ENCODE data around the gene WFDC9. TPM values are rescaled to one million over a fixed set of nuclear protein-coding genes. Genes with fewer than 3 reads are reported as not detected.
"Not testable (repeated sequence)": the region's sequence is repeated elsewhere in the genome, so short reads cannot be mapped to it uniquely, and the experiment has no call there.

Gene WFDC9
- total RNA-seq, 1 experiment from 2014 or later = not detected

GRCh38 chr20:45588800-45589199, 42.3 kb downstream of the WFDC9 start:
- ChIA-PET CTCF (interaction anchor here (1.2 to 1.6 kb wide), 2 partner anchors 40 to 106 kb away, joined by 3 to 5 read pairs; partner anchors contain the start of gene WFDC10A), POLR2A (no interaction called here), RAD21 (ENCODE audit: low non-redundant PET in 1 of 2, low total read pairs in 2 of 2, uncharacterized antibody in 2 of 2, unreplicated experiment in 2 of 2) (no interaction called here)
- Histone ChIP-seq H4K20me1 (ENCODE audit: insufficient read depth) (no peaks in the 10 kb centered on the region), H2AFZ (ENCODE audit: low read depth, low read length, poor library complexity, severe bottlenecking) (no peak overlapping the region), H3K27me3 (ENCODE audit: insufficient read depth, low read length) (no peaks in the 10 kb centered on the region), H3K9me3 (ENCODE audit: control insufficient read depth in 1 of 2, insufficient read depth in 1 of 2, low read depth in 1 of 2, low read length in 2 of 2) (no peaks in the 10 kb centered on the region), H3K79me2 (ENCODE audit: insufficient read depth, low read length) (no peaks in the 10 kb centered on the region), H3K27ac (ENCODE audit: low read depth, low read length) (no peak overlapping the region), H3K4me3 (replicated peaks in 1 of 2; ENCODE audit: low read depth in 1 of 2, low read length in 2 of 2) (no peak overlapping the region), H3K4me2 (ENCODE audit: low read length) (no peak overlapping the region), H3K9me2 (ENCODE audit: insufficient read depth) (no peaks in the 10 kb centered on the region), H3K36me3 (ENCODE audit: control insufficient read depth in 1 of 2, insufficient read depth in 2 of 2, low read length in 2 of 2) (no peaks in the 10 kb centered on the region), H3K4me1 (ENCODE audit: control insufficient read depth in 1 of 2, insufficient read depth in 2 of 2, low read length in 2 of 2) (peaks cover 0 to 7% of the 10 kb centered on the region in 2 experiments; a peak in 2 of 4 replicates), H3K9ac (ENCODE audit: low read length) (no peak overlapping the region)
- intact Hi-C loops (cut with micrococcal nuclease) = no loop called here
- BruUV-seq (replicated peaks) = no TSS peak
- no peak for ATAC-seq
- no peak for TF ChIP-seq YY1 (IDR thresholded peaks at IDR 0.05; ENCODE audit: extremely low read depth, insufficient replicate concordance, low read depth, low read length)
- TF ChIP-seq FOSL1 (IDR thresholded peaks at IDR 0.05; ENCODE audit: low read depth) = 0 out of 2 replicates have a peak, but pooled peaks have one; percentile 8
- TF ChIP-seq POLR2AphosphoS5 (IDR thresholded peaks at IDR 0.05; ENCODE audit: low read depth, low read length) = no peak
- DNase-seq (ENCODE audit: low read depth, low spot score) = no peak

- H3K4me2 ChIP-seq (ENCODE audit: low read length); intact Hi-C loops (cut with micrococcal nuclease); H3K79me2 ChIP-seq (ENCODE audit: insufficient read depth, low read length); H3K9me3 ChIP-seq (ENCODE audit: control insufficient read depth in 1 of 2, insufficient read depth in 1 of 2, low read depth in 1 of 2, low read length in 2 of 2); H3K27me3 ChIP-seq (ENCODE audit: insufficient read depth, low read length); H2AFZ ChIP-seq (ENCODE audit: low read depth, low read length, poor library complexity, severe bottlenecking); RAD21 ChIA-PET (ENCODE audit: low non-redundant PET in 1 of 2, low total read pairs in 2 of 2, uncharacterized antibody in 2 of 2, unreplicated experiment in 2 of 2); H3K9me2 ChIP-seq (ENCODE audit: insufficient read depth); H4K20me1 ChIP-seq (ENCODE audit: insufficient read depth); H3K27ac ChIP-seq (ENCODE audit: low read depth, low read length); DNase-seq (ENCODE audit: low read depth, low spot score); CTCF ChIA-PET; ATAC-seq; H3K4me1 ChIP-seq (ENCODE audit: control insufficient read depth in 1 of 2, insufficient read depth in 2 of 2, low read length in 2 of 2); H3K9ac ChIP-seq (ENCODE audit: low read length); H3K36me3 ChIP-seq (ENCODE audit: control insufficient read depth in 1 of 2, insufficient read depth in 2 of 2, low read length in 2 of 2); BruUV-seq (replicated peaks); H3K4me3 ChIP-seq (replicated peaks in 1 of 2; ENCODE audit: low read depth in 1 of 2, low read length in 2 of 2): not testable (repeated sequence)
- POLR2A ChIA-PET = interaction anchor here (0.6 kb wide), 1 partner anchor 225 kb away, joined by 3 read pairs; no protein-coding TSS in a partner anchor
Measured at GRCh38 chr20:45585986-45586385, 45.1 kb downstream of the WFDC9 start.

GRCh38 chr20:45584294-45584693, 46.8 kb downstream of the WFDC9 start:
- H3K4me3 ChIP-seq (replicated peaks in 1 of 2; ENCODE audit: low read depth in 1 of 2, low read length in 2 of 2); H2AFZ ChIP-seq (ENCODE audit: low read depth, low read length, poor library complexity, severe bottlenecking); RAD21 ChIA-PET (ENCODE audit: low non-redundant PET in 1 of 2, low total read pairs in 2 of 2, uncharacterized antibody in 2 of 2, unreplicated experiment in 2 of 2); H3K36me3 ChIP-seq (ENCODE audit: control insufficient read depth in 1 of 2, insufficient read depth in 2 of 2, low read length in 2 of 2); H3K9me3 ChIP-seq (ENCODE audit: control insufficient read depth in 1 of 2, insufficient read depth in 1 of 2, low read depth in 1 of 2, low read length in 2 of 2); H4K20me1 ChIP-seq (ENCODE audit: insufficient read depth); BruUV-seq (replicated peaks); H3K4me1 ChIP-seq (ENCODE audit: control insufficient read depth in 1 of 2, insufficient read depth in 2 of 2, low read length in 2 of 2); intact Hi-C loops (cut with micrococcal nuclease); H3K79me2 ChIP-seq (ENCODE audit: insufficient read depth, low read length); ATAC-seq; CTCF ChIA-PET; POLR2A ChIA-PET; H3K4me2 ChIP-seq (ENCODE audit: low read length); H3K27ac ChIP-seq (ENCODE audit: low read depth, low read length); H3K27me3 ChIP-seq (ENCODE audit: insufficient read depth, low read length); DNase-seq (ENCODE audit: low read depth, low spot score); H3K9me2 ChIP-seq (ENCODE audit: insufficient read depth); H3K9ac ChIP-seq (ENCODE audit: low read length): not testable (repeated sequence)

Data from HCT116 (cell line).